Glutamatergic neuron (in vitro differentiated cells): ENCODE data around the gene DAGLA. TPM values are rescaled to one million over a fixed set of nuclear protein-coding genes. Genes with fewer than 3 reads are reported as not detected.

Experiments
- DNase-seq: peaks from one replicate; pipeline ENCODE4 v3.0.0; 2022
- H3K27ac Mint-ChIP-seq: one replicate; pipeline ENCODE4 v1.8.0; 2020; ENCODE audit warnings: mild to moderate bottlenecking, mixed read lengths, inconsistent platforms; ENCODE audit not compliant: unreplicated experiment
- H3K27me3 Mint-ChIP-seq: one replicate; pipeline ENCODE4 v1.8.0; 2020; ENCODE audit warnings: mild to moderate bottlenecking, moderate library complexity, mixed read lengths, inconsistent platforms; ENCODE audit not compliant: unreplicated experiment
- H3K36me3 Mint-ChIP-seq: one replicate; pipeline ENCODE4 v1.8.0; 2020; ENCODE audit warnings: mild to moderate bottlenecking, mixed read lengths, inconsistent platforms; ENCODE audit not compliant: unreplicated experiment
- H3K4me1 Mint-ChIP-seq: one replicate; pipeline ENCODE4 v1.8.0; 2020; ENCODE audit warnings: mild to moderate bottlenecking, low read depth, mixed read lengths, inconsistent platforms; ENCODE audit not compliant: unreplicated experiment
- H3K4me3 Mint-ChIP-seq: one replicate; pipeline ENCODE4 v1.8.0; 2020; ENCODE audit warnings: mild to moderate bottlenecking, mixed read lengths, inconsistent platforms; ENCODE audit not compliant: unreplicated experiment
- H3K9me3 Mint-ChIP-seq: one replicate; pipeline ENCODE4 v1.8.0; 2020; ENCODE audit warnings: mild to moderate bottlenecking, moderate library complexity, mixed read lengths, inconsistent platforms; ENCODE audit not compliant: unreplicated experiment
- total RNA-seq: library from RNA; stranded (reverse); fragmentation: NEBNext Ultra II Directional; extraction: Animal tissue kit (Norgen Biotek cat#: 25700); gene quantifications from one replicate; pipeline ENCODE4 v1.2.1, GENCODE V29; 2021; ENCODE audit not compliant: unreplicated experiment
- TF ChIP-seq, protein P1 (sequence below): fragments of 200-600 bp; sonication (generic); IDR thresholded peaks from one replicate; pipeline ENCODE4 v1.5.0; 2021; ENCODE audit not compliant: partially characterized antibody, unreplicated experiment

DAGLA gene
- total RNA-seq, 1 donor from 2014 or later: 9.6 TPM

DNA sequence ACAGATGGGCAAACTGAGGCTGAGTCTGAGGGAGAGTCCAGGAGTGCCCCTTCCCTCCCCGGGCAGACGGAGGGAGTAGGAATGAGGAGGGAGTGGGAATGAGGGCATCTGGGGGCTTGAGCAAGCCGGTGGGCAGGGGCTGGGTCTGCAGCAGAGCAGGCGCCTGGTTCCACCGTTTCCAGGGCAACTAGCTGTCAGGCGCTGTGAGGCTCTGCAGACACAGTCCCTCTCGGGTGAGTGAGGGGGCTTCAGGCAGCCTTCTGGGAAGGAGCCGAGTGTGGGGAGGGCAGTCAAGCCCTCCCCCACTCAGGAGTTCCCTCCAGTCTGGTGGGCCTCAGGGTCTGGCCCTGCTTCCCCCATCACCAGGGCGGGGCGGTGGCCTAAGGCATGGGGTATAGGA is 93.2 kb downstream of the DAGLA start:
- peak overlapping the region; percentile 28 for H3K27ac Mint-ChIP-seq
- H3K9me3 Mint-ChIP-seq: peaks cover 5% of the 10 kb centered on the region
- H3K36me3 Mint-ChIP-seq: no peaks in the 10 kb centered on the region
- TF ChIP-seq, protein P1, sequence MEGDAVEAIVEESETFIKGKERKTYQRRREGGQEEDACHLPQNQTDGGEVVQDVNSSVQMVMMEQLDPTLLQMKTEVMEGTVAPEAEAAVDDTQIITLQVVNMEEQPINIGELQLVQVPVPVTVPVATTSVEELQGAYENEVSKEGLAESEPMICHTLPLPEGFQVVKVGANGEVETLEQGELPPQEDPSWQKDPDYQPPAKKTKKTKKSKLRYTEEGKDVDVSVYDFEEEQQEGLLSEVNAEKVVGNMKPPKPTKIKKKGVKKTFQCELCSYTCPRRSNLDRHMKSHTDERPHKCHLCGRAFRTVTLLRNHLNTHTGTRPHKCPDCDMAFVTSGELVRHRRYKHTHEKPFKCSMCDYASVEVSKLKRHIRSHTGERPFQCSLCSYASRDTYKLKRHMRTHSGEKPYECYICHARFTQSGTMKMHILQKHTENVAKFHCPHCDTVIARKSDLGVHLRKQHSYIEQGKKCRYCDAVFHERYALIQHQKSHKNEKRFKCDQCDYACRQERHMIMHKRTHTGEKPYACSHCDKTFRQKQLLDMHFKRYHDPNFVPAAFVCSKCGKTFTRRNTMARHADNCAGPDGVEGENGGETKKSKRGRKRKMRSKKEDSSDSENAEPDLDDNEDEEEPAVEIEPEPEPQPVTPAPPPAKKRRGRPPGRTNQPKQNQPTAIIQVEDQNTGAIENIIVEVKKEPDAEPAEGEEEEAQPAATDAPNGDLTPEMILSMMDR: no peak
- peaks cover 8% of the 10 kb centered on the region for H3K27me3 Mint-ChIP-seq
- H3K4me3 Mint-ChIP-seq: no peak overlapping the region
- H3K4me1 Mint-ChIP-seq: peaks cover 1% of the 10 kb centered on the region
- no peak for DNase-seq

DNA sequence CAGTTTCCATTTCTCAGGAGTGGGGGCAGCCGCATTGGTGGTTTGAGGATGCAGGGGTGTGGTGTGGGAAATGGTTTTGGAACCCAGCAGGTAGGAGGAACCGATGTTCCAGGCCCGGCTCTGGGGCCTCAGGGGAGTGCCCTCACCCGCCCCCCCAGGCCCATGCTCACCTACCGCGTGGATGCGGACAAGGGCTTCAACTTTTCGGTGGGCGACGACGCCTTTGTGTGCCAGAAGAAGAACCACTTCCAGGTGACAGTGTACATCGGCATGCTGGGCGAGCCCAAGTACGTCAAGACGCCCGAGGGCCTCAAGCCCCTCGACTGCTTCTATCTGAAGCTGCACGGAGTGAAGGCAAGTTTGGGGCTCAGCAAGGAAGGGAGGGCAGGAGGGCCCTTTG is 93.6 kb downstream of the DAGLA start:
- H3K4me1 Mint-ChIP-seq: peaks cover 1% of the 10 kb centered on the region
- H3K4me3 Mint-ChIP-seq: no peak overlapping the region
- H3K27ac Mint-ChIP-seq: no peak overlapping the region
- TF ChIP-seq, protein P1: no peak
- peaks cover 8% of the 10 kb centered on the region for H3K27me3 Mint-ChIP-seq
- peaks cover 5% of the 10 kb centered on the region for H3K9me3 Mint-ChIP-seq
- DNase-seq: no peak
- no peaks in the 10 kb centered on the region for H3K36me3 Mint-ChIP-seq

DNA sequence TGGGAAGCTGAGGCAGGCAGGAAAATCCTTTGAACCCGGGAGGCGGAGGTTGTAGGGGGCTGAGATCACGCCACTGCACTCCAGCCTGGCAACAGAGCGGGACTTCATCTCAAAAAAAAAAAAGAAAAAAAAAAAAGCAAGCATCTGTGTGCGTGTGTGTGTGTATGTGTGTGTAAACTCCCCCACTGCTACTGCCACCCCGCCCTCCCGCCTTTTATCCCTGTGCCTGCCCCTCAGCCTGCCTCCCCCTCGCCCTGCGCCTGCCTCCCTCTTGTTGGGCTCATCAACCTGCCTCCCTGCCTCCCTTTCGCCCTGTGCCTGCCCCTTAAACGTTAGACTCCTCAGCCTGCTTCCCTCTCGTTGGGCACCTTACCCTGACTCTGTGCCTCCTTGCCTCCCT is 94.2 kb downstream of the DAGLA start:
- Mint-ChIP-seq H3K27me3 (peaks cover 8% of the 10 kb centered on the region), H3K4me1 (peaks cover 1% of the 10 kb centered on the region), H3K36me3 (no peaks in the 10 kb centered on the region), H3K27ac (no peak overlapping the region), H3K9me3 (peaks cover 5% of the 10 kb centered on the region), H3K4me3 (no peak overlapping the region)
- DNase-seq: no peak
- TF ChIP-seq, protein P1: no peak

DNA sequence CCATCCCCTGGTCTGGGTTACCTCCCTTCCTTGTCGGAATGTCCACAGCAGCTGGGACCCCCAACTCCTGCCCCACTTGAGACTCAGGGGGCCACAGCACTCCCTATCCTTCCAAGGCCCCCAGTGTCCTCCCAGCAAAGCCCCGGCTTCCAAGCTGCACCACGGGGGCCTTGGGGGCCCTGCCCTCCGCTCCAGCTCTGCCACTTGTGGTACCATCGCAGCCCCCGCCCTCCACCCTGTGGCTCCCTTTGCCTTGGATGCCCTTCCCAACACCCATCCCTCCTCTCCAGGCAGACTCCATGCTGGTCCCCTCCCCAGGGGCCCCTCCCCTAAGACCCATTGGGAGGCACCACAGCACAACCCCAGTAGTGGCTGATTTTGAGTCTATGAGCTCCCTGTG is 94.9 kb downstream of the DAGLA start:
- peaks cover 5% of the 10 kb centered on the region for H3K9me3 Mint-ChIP-seq
- no peak overlapping the region for H3K4me3 Mint-ChIP-seq
- peaks cover 1% of the 10 kb centered on the region for H3K4me1 Mint-ChIP-seq
- H3K27me3 Mint-ChIP-seq: peaks cover 8% of the 10 kb centered on the region
- no peak for DNase-seq
- no peak overlapping the region for H3K27ac Mint-ChIP-seq
- H3K36me3 Mint-ChIP-seq: no peaks in the 10 kb centered on the region
- TF ChIP-seq, protein P1: no peak

DNA sequence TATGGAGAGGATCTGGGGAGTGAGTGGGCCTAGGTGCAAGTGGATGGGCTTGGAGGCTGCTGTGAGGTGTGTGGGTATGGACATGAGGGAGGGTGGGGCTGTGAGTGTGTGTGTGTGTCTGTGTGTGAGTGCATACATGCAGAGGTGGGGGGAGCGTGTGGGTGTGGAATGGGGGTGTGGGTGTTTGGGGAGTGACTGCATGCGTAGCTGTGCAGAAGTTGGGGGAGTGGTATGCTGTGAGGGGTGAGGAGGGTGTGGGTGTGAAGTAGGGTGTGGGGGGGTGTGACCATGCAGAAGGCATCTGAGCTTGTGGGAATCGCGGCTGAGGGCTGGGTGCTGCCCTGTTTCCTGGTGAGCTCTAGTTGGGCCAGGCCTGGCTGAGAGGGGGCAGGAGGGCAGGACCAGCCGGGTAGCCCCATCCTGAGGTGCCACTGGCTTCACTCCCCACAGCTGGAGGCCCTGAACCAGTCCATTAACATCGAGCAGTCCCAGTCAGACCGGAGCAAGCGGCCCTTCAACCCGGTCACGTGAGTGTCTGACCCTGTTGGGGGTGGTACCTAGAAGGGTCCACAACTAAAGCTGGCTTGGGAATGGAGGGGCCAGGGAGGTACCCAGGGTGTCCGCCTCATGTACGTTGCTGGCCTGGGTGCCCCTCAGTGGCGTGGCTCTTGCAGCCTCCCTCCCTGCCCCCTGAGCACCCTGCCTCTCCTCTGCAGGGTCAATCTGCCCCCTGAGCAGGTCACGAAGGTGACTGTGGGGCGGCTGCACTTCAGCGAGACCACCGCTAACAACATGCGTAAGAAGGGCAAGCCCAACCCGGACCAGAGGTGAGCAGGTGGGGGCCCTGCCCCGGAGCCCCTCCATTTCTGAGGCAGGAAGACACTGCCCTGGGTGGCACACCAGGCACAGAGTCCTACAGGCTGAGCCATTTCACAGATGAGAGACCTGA is 95.7 kb downstream of the DAGLA start:
- no peak for DNase-seq
- Mint-ChIP-seq H3K4me3 (no peak overlapping the region), H3K27ac (no peak overlapping the region), H3K27me3 (peaks cover 8% of the 10 kb centered on the region), H3K4me1 (peaks cover 1% of the 10 kb centered on the region), H3K9me3 (peaks cover 5% of the 10 kb centered on the region), H3K36me3 (no peaks in the 10 kb centered on the region)
- TF ChIP-seq, protein P1: no peak
